GM23338 (cell line): Measurements from ENCODE around the gene PLPPR5.

ENCODE experiments used
- CREB1 ChIP-seq: fragments of 250-450 bp; sonication (Bioruptor Pico); IDR thresholded peaks from 2 replicates; pipeline ENCODE4 v1.5.0; 2020; ENCODE audit warnings: low read depth, mild to moderate bottlenecking, moderate library complexity
- CTCF ChIP-seq, 2 experiments: fragments of 200-600 bp in 1 of 2; sonication (generic) in 1 of 2; conservative IDR thresholded peaks; 2 replicates each; pipeline versions ENCODE4 v1.5.1 to v1.6.1; 2016 to 2017; ENCODE audit warnings: antibody characterized with exemption in 2 of 2, low read depth in 2 of 2, mild to moderate bottlenecking in 2 of 2, moderate library complexity in 1 of 2
- EZH2 ChIP-seq: fragments of 200-600 bp; sonication (generic); IDR thresholded peaks from one replicate; pipeline ENCODE4 v1.8.0; 2017; ENCODE audit warnings: antibody characterized with exemption, mild to moderate bottlenecking, low read depth; ENCODE audit not compliant: unreplicated experiment
- EZH2phosphoT487 ChIP-seq: fragments of 200-600 bp; sonication (generic); IDR thresholded peaks from one replicate; pipeline ENCODE4 v1.8.1; 2018; ENCODE audit warnings: antibody characterized with exemption; ENCODE audit not compliant: unreplicated experiment
- JUNB ChIP-seq: IDR thresholded peaks from one replicate; pipeline ENCODE4 v1.6.1; 2016; ENCODE audit warnings: antibody characterized with exemption; ENCODE audit not compliant: unreplicated experiment
- NANOG ChIP-seq: IDR thresholded peaks from 2 replicates; pipeline ENCODE4 v1.6.1; 2016; ENCODE audit warnings: antibody characterized with exemption, borderline replicate concordance
- POLR2AphosphoS5 ChIP-seq: IDR thresholded peaks from 2 replicates; pipeline ENCODE4 v1.6.1; 2016; ENCODE audit warnings: antibody characterized with exemption, low read depth
- REST ChIP-seq: IDR thresholded peaks from one replicate; pipeline ENCODE4 v1.6.1; 2018; ENCODE audit warnings: antibody characterized with exemption; ENCODE audit not compliant: unreplicated experiment
- STAT1 ChIP-seq: IDR thresholded peaks from one replicate; pipeline ENCODE4 v1.6.1; 2016; ENCODE audit warnings: antibody characterized with exemption; ENCODE audit not compliant: unreplicated experiment

- TF ChIP-seq STAT1 (no peak), CTCF (conservative IDR thresholded peaks at IDR 0.05; ENCODE audit: low read depth in 2 of 2) (no peak), EZH2 (no peak), REST (no peak), EZH2phosphoT487 (no peak), POLR2AphosphoS5 (no peak), JUNB (no peak), NANOG (no peak), CREB1 (CRISPR knock-in tag) (no peak)
Measured at GRCh38 chr1:98931128-98931835, 73.4 kb downstream of the PLPPR5 start.
